Trophoblast cell (in vitro differentiated cells and primary cell): ENCODE results near the gene FHOD1.
A peak's percentile ranks its signal among the peaks of the same experiment; 100 is the strongest.

ENCODE experiments used
- DNase-seq, 2 donors: peaks; one replicate each; pipeline ENCODE4 v3.0.0-alpha.2; 2016
- H2AFZ ChIP-seq: 2 replicates; pipeline ENCODE4 v1.6.1; 2013; ENCODE audit warnings: low read length, moderate library complexity, mild to moderate bottlenecking; ENCODE audit not compliant: insufficient read depth, poor library complexity
- H2AK5ac ChIP-seq: 2 replicates; pipeline ENCODE4 v1.6.1; 2013; ENCODE audit warnings: mild to moderate bottlenecking, low read length
- H2BK120ac ChIP-seq: 2 replicates; pipeline ENCODE4 v1.6.1; 2013; ENCODE audit warnings: low read length, mild to moderate bottlenecking, moderate library complexity; ENCODE audit not compliant: insufficient read depth, poor library complexity
- H2BK12ac ChIP-seq: 2 replicates; pipeline ENCODE4 v1.6.1; 2013; ENCODE audit warnings: mild to moderate bottlenecking, low read length, moderate library complexity
- H2BK5ac ChIP-seq: 2 replicates; pipeline ENCODE4 v1.6.1; 2013; ENCODE audit warnings: low read length, low read depth, moderate library complexity, mild to moderate bottlenecking; ENCODE audit not compliant: poor library complexity
- H3K14ac ChIP-seq: 2 replicates; pipeline ENCODE4 v1.6.1; 2013; ENCODE audit warnings: mild to moderate bottlenecking, low read length
- H3K18ac ChIP-seq: 2 replicates; pipeline ENCODE4 v1.6.1; 2013; ENCODE audit warnings: mild to moderate bottlenecking, low read length
- H3K23ac ChIP-seq: 2 replicates; pipeline ENCODE4 v1.6.1; 2013; ENCODE audit warnings: low read length
- H3K27ac ChIP-seq: 2 replicates; pipeline ENCODE4 v1.5.1; 2013; ENCODE audit warnings: low read depth, mild to moderate bottlenecking, inconsistent platforms, low read length, moderate library complexity
- H3K27me3 ChIP-seq: 2 replicates; pipeline ENCODE4 v1.6.1; 2013; ENCODE audit warnings: inconsistent platforms, mild to moderate bottlenecking, low read length, moderate library complexity; ENCODE audit not compliant: insufficient read depth
- H3K36me3 ChIP-seq, 2 experiments: 1 replicate in 1 of 2; 2 replicates in 1 of 2; pipeline ENCODE4 v1.6.1; 2013; ENCODE audit warnings: low read length in 2 of 2, mild to moderate bottlenecking in 2 of 2, moderate library complexity in 1 of 2; ENCODE audit not compliant: insufficient read depth in 2 of 2, control insufficient read depth in 1 of 2
- H3K4ac ChIP-seq: 2 replicates; pipeline ENCODE4 v1.6.1; 2013; ENCODE audit warnings: low read depth, mild to moderate bottlenecking, low read length, moderate library complexity
- H3K4me1 ChIP-seq, 2 experiments: 1 replicate in 1 of 2; 2 replicates in 1 of 2; pipeline ENCODE4 v1.6.1; 2013; ENCODE audit warnings: low read length in 2 of 2, mild to moderate bottlenecking in 2 of 2, moderate library complexity in 1 of 2; ENCODE audit not compliant: insufficient read depth in 2 of 2, control insufficient read depth in 1 of 2
- H3K4me2 ChIP-seq: 2 replicates; pipeline ENCODE4 v1.6.1; 2013; ENCODE audit warnings: inconsistent platforms, mild to moderate bottlenecking, low read length, moderate library complexity
- H3K4me3 ChIP-seq: 2 replicates; pipeline ENCODE4 v1.5.1; 2013; ENCODE audit warnings: mild to moderate bottlenecking, low read depth, low read length, inconsistent platforms
- H3K79me1 ChIP-seq: one replicate; pipeline ENCODE4 v1.6.1; 2013; ENCODE audit warnings: low read length
- H3K79me2 ChIP-seq: 2 replicates; pipeline ENCODE4 v1.6.1; 2013; ENCODE audit warnings: low read length, mild to moderate bottlenecking; ENCODE audit not compliant: control insufficient read depth, insufficient read depth, poor library complexity
- H3K9ac ChIP-seq: 2 replicates; pipeline ENCODE4 v1.6.1; 2013; ENCODE audit warnings: mild to moderate bottlenecking, low read length
- H3K9me3 ChIP-seq: 2 replicates; pipeline ENCODE4 v1.6.1; 2013; ENCODE audit warnings: low read depth, mild to moderate bottlenecking, control low read depth, inconsistent platforms, low read length; ENCODE audit not compliant: insufficient read depth
- H4K12ac ChIP-seq: 2 replicates; pipeline ENCODE4 v1.6.1; 2013; ENCODE audit warnings: low read depth, mild to moderate bottlenecking, low read length, moderate library complexity
- H4K8ac ChIP-seq: 2 replicates; pipeline ENCODE4 v1.6.1; 2013; ENCODE audit warnings: low read depth, mild to moderate bottlenecking, low read length, moderate library complexity
- H4K91ac ChIP-seq: one replicate; pipeline ENCODE4 v1.6.1; 2013; ENCODE audit warnings: low read depth, mild to moderate bottlenecking, low read length, moderate library complexity
- WGBS: extraction: QIAGEN DNeasy Blood & Tissue Kit; methylation state at CpG from one replicate; pipeline ENCODE4 v1.1.7; 2013; ENCODE audit warnings: missing lambda C conversion rate; ENCODE audit not compliant: insufficient read length, insufficient coverage; ENCODE audit errors: extremely low coverage; 5-methylcytosine and 5-hydroxymethylcytosine counted together

The FHOD1 gene

DNA sequence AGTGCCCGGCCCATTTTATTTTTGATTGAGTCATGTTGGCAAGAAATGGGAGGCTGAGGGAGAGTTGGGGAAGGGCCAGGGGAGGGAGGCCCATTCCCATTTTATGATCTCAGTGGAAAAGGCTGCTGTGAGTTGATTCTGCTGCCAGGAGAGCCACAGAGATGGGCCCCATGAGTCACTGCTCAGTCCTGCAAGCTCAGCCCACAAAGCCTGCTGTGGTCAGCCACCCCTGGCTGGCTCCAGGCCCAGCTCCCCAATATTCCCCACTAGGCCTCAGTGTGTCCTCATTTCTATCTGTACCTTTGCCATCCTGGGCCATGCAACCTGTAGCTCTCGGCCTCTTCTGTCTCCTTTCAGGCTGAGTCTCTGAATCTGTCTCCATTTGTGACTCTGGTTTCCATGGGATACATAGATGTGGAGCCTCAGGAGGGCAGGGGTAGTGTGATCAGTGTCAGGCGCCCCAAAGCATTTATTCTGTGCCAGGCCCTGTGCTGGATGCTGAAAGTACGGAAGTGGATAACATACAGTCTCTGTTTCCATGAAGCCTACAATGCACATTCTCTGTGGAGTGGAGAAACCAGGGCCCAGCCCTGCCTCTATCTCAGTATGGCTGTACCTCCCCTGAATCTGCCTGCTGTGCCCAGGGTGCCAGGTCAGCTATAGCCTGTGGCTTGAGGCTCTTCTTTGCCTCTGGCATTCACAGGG lies 30.2 kb upstream of the FHOD1 start:
- peak overlapping the region; percentile 29 for H2BK12ac ChIP-seq
- H3K27me3 ChIP-seq = peaks cover 4% of the 10 kb centered on the region
- no peak overlapping the region for H4K12ac ChIP-seq
- no peak overlapping the region for H3K4ac ChIP-seq
- H3K9me3 ChIP-seq = peaks cover 1% of the 10 kb centered on the region
- WGBS = no CpG with 5 or more reads among the region's 4 CpGs
- no peak overlapping the region for H2BK5ac ChIP-seq
- H3K27ac ChIP-seq = no peak overlapping the region
- H3K18ac ChIP-seq = no peak overlapping the region
- H4K91ac ChIP-seq = no peak overlapping the region
- peaks cover 9 to 16% of the 10 kb centered on the region in 2 experiments for H3K4me1 ChIP-seq
- H2AFZ ChIP-seq = peak overlapping the region; percentile 15
- no peak overlapping the region for H3K4me3 ChIP-seq
- H3K79me2 ChIP-seq = no peaks in the 10 kb centered on the region
- H3K4me2 ChIP-seq = no peak overlapping the region
- H3K23ac ChIP-seq = no peak overlapping the region
- H3K9ac ChIP-seq = no peak overlapping the region
- no peak overlapping the region for H2BK120ac ChIP-seq
- peaks cover 6% of the 10 kb centered on the region for H3K79me1 ChIP-seq
- no peak overlapping the region for H4K8ac ChIP-seq
- DNase-seq = no peak
- no peaks in the 10 kb centered on the region for H3K36me3 ChIP-seq
- H3K14ac ChIP-seq = no peak overlapping the region
- no peak overlapping the region for H2AK5ac ChIP-seq

DNA sequence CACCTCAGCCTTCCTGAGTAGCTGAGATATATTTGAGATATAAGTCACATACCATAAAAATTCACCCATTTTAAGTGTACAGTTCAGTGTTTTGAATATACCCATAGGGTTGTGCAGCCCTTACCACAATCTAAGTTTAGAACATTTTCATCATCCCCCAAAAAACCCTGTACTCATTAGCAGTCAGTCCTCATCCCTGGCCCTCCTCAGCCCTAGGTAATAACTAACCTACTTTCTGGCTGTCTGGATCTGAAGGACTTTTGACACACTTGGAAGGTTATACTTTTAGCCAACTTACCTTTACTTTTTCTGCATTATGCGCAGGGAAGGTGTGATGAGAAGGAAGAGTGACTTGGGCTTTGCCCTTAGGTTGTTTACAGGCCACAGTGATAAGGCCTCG lies 28.0 kb upstream of the FHOD1 start:
- H3K4me2 ChIP-seq = no peak overlapping the region
- no peak overlapping the region for H3K23ac ChIP-seq
- H3K9ac ChIP-seq = no peak overlapping the region
- no peak overlapping the region for H2BK5ac ChIP-seq
- H3K79me2 ChIP-seq = no peaks in the 10 kb centered on the region
- H2AK5ac ChIP-seq = no peak overlapping the region
- no peak for DNase-seq
- no peak overlapping the region for H2BK12ac ChIP-seq
- no peak overlapping the region for H3K14ac ChIP-seq
- H3K79me1 ChIP-seq = peaks cover 6% of the 10 kb centered on the region
- no peak overlapping the region for H4K91ac ChIP-seq
- H3K4ac ChIP-seq = no peak overlapping the region
- no peak overlapping the region for H2BK120ac ChIP-seq
- H3K4me3 ChIP-seq = no peak overlapping the region
- no peaks in the 10 kb centered on the region for H3K36me3 ChIP-seq
- H3K18ac ChIP-seq = no peak overlapping the region
- no CpG with 5 or more reads among the region's 2 CpGs for WGBS
- H3K4me1 ChIP-seq = peaks cover 9 to 16% of the 10 kb centered on the region in 2 experiments
- H2AFZ ChIP-seq = no peak overlapping the region
- H3K9me3 ChIP-seq = peaks cover 1% of the 10 kb centered on the region
- H3K27me3 ChIP-seq = peaks cover 4% of the 10 kb centered on the region
- no peak overlapping the region for H4K8ac ChIP-seq
- no peak overlapping the region for H3K27ac ChIP-seq
- no peak overlapping the region for H4K12ac ChIP-seq

- H3K27ac ChIP-seq = no peak overlapping the region
- H2AK5ac ChIP-seq = no peak overlapping the region
- no peaks in the 10 kb centered on the region for H3K79me2 ChIP-seq
- H4K12ac ChIP-seq = no peak overlapping the region
- H3K4ac ChIP-seq = no peak overlapping the region
- no peak overlapping the region for H4K8ac ChIP-seq
- H2BK120ac ChIP-seq = no peak overlapping the region
- no peaks in the 10 kb centered on the region for H3K36me3 ChIP-seq
- H3K79me1 ChIP-seq = no peaks in the 10 kb centered on the region
- H3K14ac ChIP-seq = no peak overlapping the region
- no CpG with 5 or more reads among the region's 4 CpGs for WGBS
- H3K27me3 ChIP-seq = no peaks in the 10 kb centered on the region
- H3K23ac ChIP-seq = no peak overlapping the region
- no peak overlapping the region for H3K9ac ChIP-seq
- no peaks in the 10 kb centered on the region for H3K9me3 ChIP-seq
- no peak overlapping the region for H3K4me3 ChIP-seq
- H3K4me2 ChIP-seq = no peak overlapping the region
- H3K18ac ChIP-seq = no peak overlapping the region
- no peak for DNase-seq
- no peak overlapping the region for H2BK12ac ChIP-seq
- H2BK5ac ChIP-seq = no peak overlapping the region
- H3K4me1 ChIP-seq = no peaks in the 10 kb centered on the region
- no peak overlapping the region for H2AFZ ChIP-seq
- H4K91ac ChIP-seq = no peak overlapping the region
Measured at GRCh38 chr16:67271446-67271845, 24.2 kb upstream of the FHOD1 start.

DNA sequence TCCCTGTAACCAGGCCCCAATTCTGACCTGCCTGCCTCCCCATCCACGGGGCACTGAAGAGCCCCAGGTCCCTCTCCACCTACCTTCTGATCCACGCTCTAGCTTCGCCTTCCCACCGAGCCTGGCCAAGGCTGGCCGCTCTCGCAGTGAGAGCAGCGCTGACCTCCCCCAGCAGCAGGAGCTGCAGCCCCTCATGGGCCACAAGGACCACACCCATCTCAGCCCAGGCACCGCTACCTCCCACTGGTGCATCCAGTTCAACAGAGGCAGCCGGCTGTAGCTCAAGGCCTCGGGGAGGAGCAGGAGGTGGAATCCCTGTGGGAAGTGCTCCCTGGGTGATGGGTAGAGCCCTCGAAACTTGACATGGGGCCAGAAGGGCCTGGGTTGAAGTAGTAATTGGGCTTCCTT lies 23.7 kb upstream of the FHOD1 start:
- H2AFZ ChIP-seq = no peak overlapping the region
- no peak overlapping the region for H4K8ac ChIP-seq
- H2BK12ac ChIP-seq = no peak overlapping the region
- no peaks in the 10 kb centered on the region for H3K27me3 ChIP-seq
- no peak overlapping the region for H3K4me2 ChIP-seq
- no peaks in the 10 kb centered on the region for H3K36me3 ChIP-seq
- no peaks in the 10 kb centered on the region for H3K79me1 ChIP-seq
- H3K14ac ChIP-seq = no peak overlapping the region
- no peak overlapping the region for H3K27ac ChIP-seq
- no peak overlapping the region for H2AK5ac ChIP-seq
- no peaks in the 10 kb centered on the region for H3K9me3 ChIP-seq
- no peak overlapping the region for H3K4ac ChIP-seq
- H3K23ac ChIP-seq = no peak overlapping the region
- no peak overlapping the region for H2BK5ac ChIP-seq
- no peaks in the 10 kb centered on the region for H3K79me2 ChIP-seq
- no peak overlapping the region for H2BK120ac ChIP-seq
- no peak overlapping the region for H4K91ac ChIP-seq
- no peak overlapping the region for H3K18ac ChIP-seq
- H4K12ac ChIP-seq = no peak overlapping the region
- peak overlapping the region; percentile 25 for H3K4me3 ChIP-seq
- no peak for DNase-seq
- no peak overlapping the region for H3K9ac ChIP-seq
- WGBS = no CpG with 5 or more reads among the region's 11 CpGs
- H3K4me1 ChIP-seq = no peaks in the 10 kb centered on the region
